Esophagus muscularis mucosa (tissue), 3 donors: ENCODE data around the gene PLOD2.

Experiments used
- POLR2A ChIP-seq: fragments of 450-650 bp; IDR thresholded peaks from one replicate; pipeline ENCODE4 v1.6.1; 2017; ENCODE audit warnings: antibody characterized with exemption, moderate library complexity, mild to moderate bottlenecking, low read depth
- TF ChIP-seq, protein P1 (sequence below), 3 experiments: fragments of 200-600 bp in 2 of 3; fragments of 450-650 bp in 1 of 3; sonication (generic) in 2 of 3; IDR thresholded peaks; one replicate each; pipeline ENCODE4 v1.5.1; 2017 to 2019; ENCODE audit warnings: antibody characterized with exemption in 3 of 3, mild to moderate bottlenecking in 2 of 3, moderate library complexity in 1 of 3

GRCh38 chr3:146161663-146162002 is 649 bp upstream of the PLOD2 start:
- TF ChIP-seq, protein P1, sequence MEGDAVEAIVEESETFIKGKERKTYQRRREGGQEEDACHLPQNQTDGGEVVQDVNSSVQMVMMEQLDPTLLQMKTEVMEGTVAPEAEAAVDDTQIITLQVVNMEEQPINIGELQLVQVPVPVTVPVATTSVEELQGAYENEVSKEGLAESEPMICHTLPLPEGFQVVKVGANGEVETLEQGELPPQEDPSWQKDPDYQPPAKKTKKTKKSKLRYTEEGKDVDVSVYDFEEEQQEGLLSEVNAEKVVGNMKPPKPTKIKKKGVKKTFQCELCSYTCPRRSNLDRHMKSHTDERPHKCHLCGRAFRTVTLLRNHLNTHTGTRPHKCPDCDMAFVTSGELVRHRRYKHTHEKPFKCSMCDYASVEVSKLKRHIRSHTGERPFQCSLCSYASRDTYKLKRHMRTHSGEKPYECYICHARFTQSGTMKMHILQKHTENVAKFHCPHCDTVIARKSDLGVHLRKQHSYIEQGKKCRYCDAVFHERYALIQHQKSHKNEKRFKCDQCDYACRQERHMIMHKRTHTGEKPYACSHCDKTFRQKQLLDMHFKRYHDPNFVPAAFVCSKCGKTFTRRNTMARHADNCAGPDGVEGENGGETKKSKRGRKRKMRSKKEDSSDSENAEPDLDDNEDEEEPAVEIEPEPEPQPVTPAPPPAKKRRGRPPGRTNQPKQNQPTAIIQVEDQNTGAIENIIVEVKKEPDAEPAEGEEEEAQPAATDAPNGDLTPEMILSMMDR (IDR thresholded peaks at IDR 0.05) = no peak
- no peak for TF ChIP-seq POLR2A
